ENCODE results near the gene RGS19.

The RGS19 gene

GRCh38 chr20:64049060-64049877 is 30.0 kb downstream of the RGS19 start, which contains the start of gene SOX18:
Gene SOX18 (minus strand): TSS chr20:64049639. CDS start chr20:64049516, 123 bp downstream.
- H2AK5ac ChIP-seq (ENCODE audit: low read length): no peak within 1 kb of the TSS
- no peak within 1 kb of the TSS for H2BK15ac ChIP-seq (replicated peaks; ENCODE audit: low read depth)
- no peak within 1 kb of the TSS for H2BK120ac ChIP-seq (ENCODE audit: low read depth, low read length)
- H3K9ac ChIP-seq (ENCODE audit: low read length): peak within 1 kb of the TSS; percentile 45
- H3K4ac ChIP-seq (ENCODE audit: low read depth, low read length): no peak within 1 kb of the TSS
- peak within 1 kb of the TSS; percentile 67 for H3K56ac ChIP-seq (ENCODE audit: low read length)
- H3K4me1 ChIP-seq (ENCODE audit: control insufficient read depth, low read depth, low read length): peaks cover 10% of the 10 kb centered on the region
- H3K23ac ChIP-seq (ENCODE audit: low read length): no peak within 1 kb of the TSS
- no peak within 1 kb of the TSS for H2BK5ac ChIP-seq (ENCODE audit: low read length)
- H4K8ac ChIP-seq (ENCODE audit: low read depth, low read length): no peak within 1 kb of the TSS
- no peaks in the 10 kb centered on the region for H3K79me1 ChIP-seq (ENCODE audit: low read length)
- H3K27me3 ChIP-seq (ENCODE audit: insufficient read depth, low read length, poor library complexity): peaks cover 8% of the 10 kb centered on the region
- H3K36me3 ChIP-seq (ENCODE audit: control insufficient read depth, insufficient read depth, low read length): no peaks in the 10 kb centered on the region
- no peak within 1 kb of the TSS for H4K5ac ChIP-seq (ENCODE audit: low read length)
- peak within 1 kb of the TSS; percentile 43 for H3K18ac ChIP-seq (ENCODE audit: low read length)
- no CpG with 5 or more reads among the region's 111 CpGs for WGBS (ENCODE audit: extremely low coverage, insufficient coverage, low lambda C conversion rate)
- H3K4me2 ChIP-seq (ENCODE audit: low read length): peak within 1 kb of the TSS; percentile 14
- H3K79me2 ChIP-seq (ENCODE audit: control insufficient read depth, insufficient read depth, low read length): no peaks in the 10 kb centered on the region
- H3K27ac ChIP-seq (ENCODE audit: low read depth, low read length): no peak within 1 kb of the TSS
- no peak within 1 kb of the TSS for H3K4me3 ChIP-seq (ENCODE audit: low read length)
- DNase-seq: peak; percentile 69

DNA sequence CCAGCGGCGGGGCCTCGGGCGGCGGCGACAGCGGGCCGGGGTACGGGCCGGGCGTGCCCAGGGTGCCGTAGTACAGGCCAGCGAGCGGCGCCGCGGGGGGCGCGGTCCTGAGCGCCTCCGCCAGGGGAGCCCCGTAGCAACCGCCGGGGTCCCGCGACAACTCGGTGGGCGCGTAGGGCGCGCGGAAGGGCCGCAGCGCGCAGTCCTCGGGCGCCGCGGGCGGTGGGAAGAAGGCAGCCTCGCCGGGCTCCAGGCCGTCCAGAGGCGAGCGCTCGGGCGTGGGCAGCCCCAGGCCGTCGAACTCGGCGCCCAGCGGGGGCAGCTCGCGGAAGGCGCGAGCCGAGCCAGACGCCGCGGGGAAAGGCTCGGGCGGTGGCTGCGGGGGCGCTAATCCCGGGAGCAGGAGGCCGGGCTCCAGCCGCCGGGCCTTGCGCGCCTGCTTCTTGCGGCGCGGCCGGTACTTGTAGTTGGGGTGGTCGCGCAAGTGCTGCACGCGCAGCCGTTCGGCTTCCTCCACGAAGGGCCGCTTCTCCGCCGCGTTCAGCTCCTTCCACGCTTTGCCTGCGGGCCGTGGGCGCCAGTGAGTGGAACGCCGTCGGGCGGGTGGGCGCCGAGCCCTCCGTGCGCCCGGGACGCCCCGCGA is 30.8 kb downstream of the RGS19 start:
- Histone ChIP-seq H3K56ac (ENCODE audit: low read length) (peak overlapping the region; percentile 74), H3K9ac (ENCODE audit: low read length) (peak overlapping the region; percentile 37), H3K18ac (ENCODE audit: low read length) (no peak overlapping the region), H2BK15ac (replicated peaks; ENCODE audit: low read depth) (no peak overlapping the region), H3K27me3 (ENCODE audit: insufficient read depth, low read length, poor library complexity) (peaks cover 8% of the 10 kb centered on the region), H3K79me1 (ENCODE audit: low read length) (no peaks in the 10 kb centered on the region), H3K4me2 (ENCODE audit: low read length) (peak overlapping the region; percentile 14), H2AK5ac (ENCODE audit: low read length) (no peak overlapping the region), H4K5ac (ENCODE audit: low read length) (no peak overlapping the region), H3K79me2 (ENCODE audit: control insufficient read depth, insufficient read depth, low read length) (no peaks in the 10 kb centered on the region), H3K27ac (ENCODE audit: low read depth, low read length) (no peak overlapping the region), H3K4me3 (ENCODE audit: low read length) (no peak overlapping the region), H3K4ac (ENCODE audit: low read depth, low read length) (no peak overlapping the region), H4K8ac (ENCODE audit: low read depth, low read length) (no peak overlapping the region), H3K4me1 (ENCODE audit: control insufficient read depth, low read depth, low read length) (peaks cover 5% of the 10 kb centered on the region), H2BK5ac (ENCODE audit: low read length) (no peak overlapping the region), H2BK120ac (ENCODE audit: low read depth, low read length) (no peak overlapping the region), H3K36me3 (ENCODE audit: control insufficient read depth, insufficient read depth, low read length) (no peaks in the 10 kb centered on the region), H3K23ac (ENCODE audit: low read length) (no peak overlapping the region)
- DNase-seq: no peak
- no CpG with 5 or more reads among the region's 101 CpGs for WGBS (ENCODE audit: extremely low coverage, insufficient coverage, low lambda C conversion rate)

DNA sequence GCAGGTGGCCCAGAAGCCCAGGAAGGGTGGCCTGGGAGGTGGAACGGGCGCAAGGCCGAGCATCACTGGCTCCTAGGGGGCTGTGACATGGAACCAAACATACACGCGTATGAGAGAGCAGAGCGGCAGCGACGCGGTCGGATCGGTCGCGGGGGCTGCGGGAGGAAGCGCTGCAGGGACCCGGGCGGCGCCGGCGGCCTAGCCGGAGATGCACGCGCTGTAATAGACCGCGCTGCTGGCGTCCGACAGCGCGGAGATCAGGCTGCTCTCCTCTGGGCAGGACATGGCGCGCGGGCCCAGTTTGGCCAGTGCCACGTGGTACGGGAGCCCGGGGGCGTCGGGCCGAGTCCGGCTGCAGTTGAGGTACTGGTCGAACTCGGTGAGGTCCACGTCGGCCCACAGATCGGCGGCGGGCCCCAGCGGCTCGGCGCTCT is 31.3 kb downstream of the RGS19 start:
- no peak overlapping the region for H4K8ac ChIP-seq (ENCODE audit: low read depth, low read length)
- H3K23ac ChIP-seq (ENCODE audit: low read length): no peak overlapping the region
- WGBS (ENCODE audit: extremely low coverage, insufficient coverage, low lambda C conversion rate): no CpG with 5 or more reads among the region's 49 CpGs
- no peak for DNase-seq
- H2BK120ac ChIP-seq (ENCODE audit: low read depth, low read length): no peak overlapping the region
- H3K79me2 ChIP-seq (ENCODE audit: control insufficient read depth, insufficient read depth, low read length): no peaks in the 10 kb centered on the region
- no peak overlapping the region for H2BK5ac ChIP-seq (ENCODE audit: low read length)
- H2AK5ac ChIP-seq (ENCODE audit: low read length): no peak overlapping the region
- no peak overlapping the region for H3K18ac ChIP-seq (ENCODE audit: low read length)
- H4K5ac ChIP-seq (ENCODE audit: low read length): no peak overlapping the region
- H3K27ac ChIP-seq (ENCODE audit: low read depth, low read length): no peak overlapping the region
- no peak overlapping the region for H3K4ac ChIP-seq (ENCODE audit: low read depth, low read length)
- H3K56ac ChIP-seq (ENCODE audit: low read length): peak overlapping the region; percentile 74
- peak overlapping the region; percentile 42 for H3K4me2 ChIP-seq (ENCODE audit: low read length)
- peaks cover 8% of the 10 kb centered on the region for H3K27me3 ChIP-seq (ENCODE audit: insufficient read depth, low read length, poor library complexity)
- no peak overlapping the region for H2BK15ac ChIP-seq (replicated peaks; ENCODE audit: low read depth)
- no peaks in the 10 kb centered on the region for H3K36me3 ChIP-seq (ENCODE audit: control insufficient read depth, insufficient read depth, low read length)
- no peak overlapping the region for H3K4me3 ChIP-seq (ENCODE audit: low read length)
- peaks cover 2% of the 10 kb centered on the region for H3K4me1 ChIP-seq (ENCODE audit: control insufficient read depth, low read depth, low read length)
- H3K79me1 ChIP-seq (ENCODE audit: low read length): no peaks in the 10 kb centered on the region
- peak overlapping the region; percentile 30 for H3K9ac ChIP-seq (ENCODE audit: low read length)

- Histone ChIP-seq H4K5ac (ENCODE audit: low read length) (no peak overlapping the region), H3K18ac (ENCODE audit: low read length) (no peak overlapping the region), H2BK120ac (ENCODE audit: low read depth, low read length) (no peak overlapping the region), H3K4me3 (ENCODE audit: low read length) (no peak overlapping the region), H3K23ac (ENCODE audit: low read length) (no peak overlapping the region), H3K79me1 (ENCODE audit: low read length) (no peaks in the 10 kb centered on the region), H3K4me2 (ENCODE audit: low read length) (no peak overlapping the region), H3K56ac (ENCODE audit: low read length) (no peak overlapping the region), H3K79me2 (ENCODE audit: control insufficient read depth, insufficient read depth, low read length) (no peaks in the 10 kb centered on the region), H3K36me3 (ENCODE audit: control insufficient read depth, insufficient read depth, low read length) (no peaks in the 10 kb centered on the region), H3K9ac (ENCODE audit: low read length) (no peak overlapping the region), H3K27ac (ENCODE audit: low read depth, low read length) (no peak overlapping the region), H2BK5ac (ENCODE audit: low read length) (no peak overlapping the region), H2AK5ac (ENCODE audit: low read length) (no peak overlapping the region), H3K4me1 (ENCODE audit: control insufficient read depth, low read depth, low read length) (peaks cover 2% of the 10 kb centered on the region), H2BK15ac (replicated peaks; ENCODE audit: low read depth) (no peak overlapping the region), H3K4ac (ENCODE audit: low read depth, low read length) (no peak overlapping the region), H3K27me3 (ENCODE audit: insufficient read depth, low read length, poor library complexity) (peaks cover 12% of the 10 kb centered on the region), H4K8ac (ENCODE audit: low read depth, low read length) (no peak overlapping the region)
- DNase-seq: no peak
- no CpG with 5 or more reads among the region's 8 CpGs for WGBS (ENCODE audit: extremely low coverage, insufficient coverage, low lambda C conversion rate)
Measured at GRCh38 chr20:64047046-64047389, 32.3 kb downstream of the RGS19 start.

GRCh38 chr20:64045346-64046011 is 33.8 kb downstream of the RGS19 start:
- H3K18ac ChIP-seq (ENCODE audit: low read length): no peak overlapping the region
- peak overlapping the region; percentile 58 for H3K56ac ChIP-seq (ENCODE audit: low read length)
- no peak overlapping the region for H4K5ac ChIP-seq (ENCODE audit: low read length)
- H3K79me2 ChIP-seq (ENCODE audit: control insufficient read depth, insufficient read depth, low read length): no peaks in the 10 kb centered on the region
- no peak overlapping the region for H4K8ac ChIP-seq (ENCODE audit: low read depth, low read length)
- peaks cover 2% of the 10 kb centered on the region for H3K4me1 ChIP-seq (ENCODE audit: control insufficient read depth, low read depth, low read length)
- no peaks in the 10 kb centered on the region for H3K79me1 ChIP-seq (ENCODE audit: low read length)
- no peak overlapping the region for H3K9ac ChIP-seq (ENCODE audit: low read length)
- no peak overlapping the region for H2BK15ac ChIP-seq (replicated peaks; ENCODE audit: low read depth)
- no peak overlapping the region for H2BK5ac ChIP-seq (ENCODE audit: low read length)
- no peak overlapping the region for H2BK120ac ChIP-seq (ENCODE audit: low read depth, low read length)
- no peak overlapping the region for H3K23ac ChIP-seq (ENCODE audit: low read length)
- H3K36me3 ChIP-seq (ENCODE audit: control insufficient read depth, insufficient read depth, low read length): no peaks in the 10 kb centered on the region
- H3K27me3 ChIP-seq (ENCODE audit: insufficient read depth, low read length, poor library complexity): peaks cover 18% of the 10 kb centered on the region
- H3K4me2 ChIP-seq (ENCODE audit: low read length): no peak overlapping the region
- H3K27ac ChIP-seq (ENCODE audit: low read depth, low read length): no peak overlapping the region
- WGBS (ENCODE audit: extremely low coverage, insufficient coverage, low lambda C conversion rate): no CpG with 5 or more reads among the region's 11 CpGs
- DNase-seq: no peak
- H3K4me3 ChIP-seq (ENCODE audit: low read length): no peak overlapping the region
- H3K4ac ChIP-seq (ENCODE audit: low read depth, low read length): no peak overlapping the region
- no peak overlapping the region for H2AK5ac ChIP-seq (ENCODE audit: low read length)
